Neural cell (in vitro differentiated cells): Measurements from ENCODE around the gene EYA2.

ENCODE experiments used
- EP300 ChIP-seq: fragments of 450-650 bp; conservative IDR thresholded peaks from 2 replicates; pipeline ENCODE4 v1.6.1; 2014; ENCODE audit warnings: antibody characterized with exemption, mild to moderate bottlenecking, moderate library complexity; ENCODE audit not compliant: poor library complexity, severe bottlenecking
- EZH2 ChIP-seq: fragments of 200-600, 300-800 bp; shearing (Covaris generic), sonication (generic); IDR thresholded peaks from 2 replicates; pipeline ENCODE4 v1.6.1; 2014; ENCODE audit warnings: antibody characterized with exemption, low read length, borderline replicate concordance, mild to moderate bottlenecking; ENCODE audit not compliant: insufficient read depth, poor library complexity, severe bottlenecking
- POLR2AphosphoS5 ChIP-seq: IDR thresholded peaks from 2 replicates; pipeline ENCODE4 v1.6.1; 2012
- SMC3 ChIP-seq: fragments of 450-650 bp; conservative IDR thresholded peaks from 2 replicates; pipeline ENCODE4 v1.6.1; 2014; ENCODE audit warnings: antibody characterized with exemption, mild to moderate bottlenecking, moderate library complexity; ENCODE audit not compliant: poor library complexity
- TAF1 ChIP-seq: IDR thresholded peaks from 2 replicates; pipeline ENCODE4 v1.6.1; 2012; ENCODE audit warnings: low read depth
- TF ChIP-seq, protein P1 (sequence below): fragments of 450-650 bp; IDR thresholded peaks from 2 replicates; pipeline ENCODE4 v1.5.1; 2014; ENCODE audit warnings: antibody characterized with exemption, mild to moderate bottlenecking, moderate library complexity; ENCODE audit not compliant: poor library complexity, severe bottlenecking
- TF ChIP-seq, protein P2 (sequence below): IDR thresholded peaks from 2 replicates; pipeline ENCODE4 v1.6.1; 2012; ENCODE audit warnings: borderline replicate concordance

DNA sequence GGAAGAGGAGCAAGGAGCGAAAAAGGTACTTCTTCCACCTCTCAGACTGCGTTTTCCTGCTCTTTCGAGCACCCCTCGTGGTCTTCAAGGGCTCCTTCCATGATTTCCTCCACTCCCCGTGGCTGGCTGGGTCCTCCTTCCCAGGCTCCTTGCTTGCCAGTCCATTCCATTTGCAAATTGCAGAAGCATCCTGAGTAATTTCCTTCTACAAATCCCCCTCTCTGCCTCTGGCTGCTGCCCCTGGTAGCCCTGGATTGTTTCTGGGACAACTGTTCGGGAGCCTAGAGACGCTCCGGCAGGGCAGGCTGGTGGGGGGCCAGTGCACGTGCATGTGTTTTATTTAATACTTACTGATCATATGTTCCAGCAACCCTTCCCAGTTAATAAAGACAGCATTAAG is 288.7 kb downstream of the EYA2 start:
- TF ChIP-seq, protein P1, sequence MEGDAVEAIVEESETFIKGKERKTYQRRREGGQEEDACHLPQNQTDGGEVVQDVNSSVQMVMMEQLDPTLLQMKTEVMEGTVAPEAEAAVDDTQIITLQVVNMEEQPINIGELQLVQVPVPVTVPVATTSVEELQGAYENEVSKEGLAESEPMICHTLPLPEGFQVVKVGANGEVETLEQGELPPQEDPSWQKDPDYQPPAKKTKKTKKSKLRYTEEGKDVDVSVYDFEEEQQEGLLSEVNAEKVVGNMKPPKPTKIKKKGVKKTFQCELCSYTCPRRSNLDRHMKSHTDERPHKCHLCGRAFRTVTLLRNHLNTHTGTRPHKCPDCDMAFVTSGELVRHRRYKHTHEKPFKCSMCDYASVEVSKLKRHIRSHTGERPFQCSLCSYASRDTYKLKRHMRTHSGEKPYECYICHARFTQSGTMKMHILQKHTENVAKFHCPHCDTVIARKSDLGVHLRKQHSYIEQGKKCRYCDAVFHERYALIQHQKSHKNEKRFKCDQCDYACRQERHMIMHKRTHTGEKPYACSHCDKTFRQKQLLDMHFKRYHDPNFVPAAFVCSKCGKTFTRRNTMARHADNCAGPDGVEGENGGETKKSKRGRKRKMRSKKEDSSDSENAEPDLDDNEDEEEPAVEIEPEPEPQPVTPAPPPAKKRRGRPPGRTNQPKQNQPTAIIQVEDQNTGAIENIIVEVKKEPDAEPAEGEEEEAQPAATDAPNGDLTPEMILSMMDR = no peak
- TF ChIP-seq TAF1 (no peak), EP300 (no peak), SMC3 (no peak), POLR2AphosphoS5 (no peak), EZH2 (no peak)
- TF ChIP-seq, protein P2, sequence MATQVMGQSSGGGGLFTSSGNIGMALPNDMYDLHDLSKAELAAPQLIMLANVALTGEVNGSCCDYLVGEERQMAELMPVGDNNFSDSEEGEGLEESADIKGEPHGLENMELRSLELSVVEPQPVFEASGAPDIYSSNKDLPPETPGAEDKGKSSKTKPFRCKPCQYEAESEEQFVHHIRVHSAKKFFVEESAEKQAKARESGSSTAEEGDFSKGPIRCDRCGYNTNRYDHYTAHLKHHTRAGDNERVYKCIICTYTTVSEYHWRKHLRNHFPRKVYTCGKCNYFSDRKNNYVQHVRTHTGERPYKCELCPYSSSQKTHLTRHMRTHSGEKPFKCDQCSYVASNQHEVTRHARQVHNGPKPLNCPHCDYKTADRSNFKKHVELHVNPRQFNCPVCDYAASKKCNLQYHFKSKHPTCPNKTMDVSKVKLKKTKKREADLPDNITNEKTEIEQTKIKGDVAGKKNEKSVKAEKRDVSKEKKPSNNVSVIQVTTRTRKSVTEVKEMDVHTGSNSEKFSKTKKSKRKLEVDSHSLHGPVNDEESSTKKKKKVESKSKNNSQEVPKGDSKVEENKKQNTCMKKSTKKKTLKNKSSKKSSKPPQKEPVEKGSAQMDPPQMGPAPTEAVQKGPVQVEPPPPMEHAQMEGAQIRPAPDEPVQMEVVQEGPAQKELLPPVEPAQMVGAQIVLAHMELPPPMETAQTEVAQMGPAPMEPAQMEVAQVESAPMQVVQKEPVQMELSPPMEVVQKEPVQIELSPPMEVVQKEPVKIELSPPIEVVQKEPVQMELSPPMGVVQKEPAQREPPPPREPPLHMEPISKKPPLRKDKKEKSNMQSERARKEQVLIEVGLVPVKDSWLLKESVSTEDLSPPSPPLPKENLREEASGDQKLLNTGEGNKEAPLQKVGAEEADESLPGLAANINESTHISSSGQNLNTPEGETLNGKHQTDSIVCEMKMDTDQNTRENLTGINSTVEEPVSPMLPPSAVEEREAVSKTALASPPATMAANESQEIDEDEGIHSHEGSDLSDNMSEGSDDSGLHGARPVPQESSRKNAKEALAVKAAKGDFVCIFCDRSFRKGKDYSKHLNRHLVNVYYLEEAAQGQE = no peak
